ENCODE measurements around the gene AP3M1.
"Not testable (repeated sequence)": the region's sequence is repeated elsewhere in the genome, so short reads cannot be mapped to it uniquely, and the experiment has no call there.

The AP3M1 gene

GRCh38 chr10:74164716-74165529 is 14.3 kb upstream of the AP3M1 start:
- no peaks in the 10 kb centered on the region for H3K27me3 ChIP-seq
- H3K4me3 ChIP-seq, result no peak overlapping the region
- peak overlapping the region; percentile 52; the same call in 1 of the 2 replicates for H3K9ac ChIP-seq
- peaks cover 76% of the 10 kb centered on the region for H3K4me1 ChIP-seq
- H3K36me3 ChIP-seq, result no peaks in the 10 kb centered on the region; the same call in 1 of the 2 replicates
- H3K4me2 ChIP-seq, result peak overlapping the region; percentile 82
- H4K20me1 ChIP-seq, result no peaks in the 10 kb centered on the region
- peak overlapping the region; percentile 66 for H3K27ac ChIP-seq
- TF ChIP-seq Cebpa-rat (IDR thresholded peaks at IDR 0.05), result no peak
- no peaks in the 10 kb centered on the region for H3K9me3 ChIP-seq

- Histone ChIP-seq H3K36me3 (no peaks in the 10 kb centered on the region; the same call in 1 of the 2 replicates), H3K4me1 (peaks cover 62% of the 10 kb centered on the region), H3K27me3 (no peaks in the 10 kb centered on the region), H3K4me2 (peak overlapping the region; percentile 82), H4K20me1 (no peaks in the 10 kb centered on the region), H3K9ac (peak overlapping the region; percentile 32; the same call in 1 of the 2 replicates), H3K27ac (peak overlapping the region; percentile 66), H3K9me3 (no peaks in the 10 kb centered on the region), H3K4me3 (peak overlapping the region; percentile 33; the same call in 1 of the 2 replicates)
- no peak for TF ChIP-seq Cebpa-rat (IDR thresholded peaks at IDR 0.05)
Measured at GRCh38 chr10:74163319-74164068, 12.9 kb upstream of the AP3M1 start.

- H3K4me2 ChIP-seq, result no peak overlapping the region
- no peak overlapping the region for H3K27ac ChIP-seq
- TF ChIP-seq Cebpa-rat (IDR thresholded peaks at IDR 0.05), result no peak
- H4K20me1 ChIP-seq, result no peaks in the 10 kb centered on the region
- H3K4me1 ChIP-seq, result peaks cover 55% of the 10 kb centered on the region
- no peaks in the 10 kb centered on the region for H3K27me3 ChIP-seq
- no peak overlapping the region for H3K9ac ChIP-seq
- H3K9me3 ChIP-seq, result no peaks in the 10 kb centered on the region
- H3K36me3 ChIP-seq, result no peaks in the 10 kb centered on the region; the same call in 1 of the 2 replicates
- H3K4me3 ChIP-seq, result no peak overlapping the region
Measured at GRCh38 chr10:74160013-74160412, 9.4 kb upstream of the AP3M1 start.

- Histone ChIP-seq H3K4me1 (peaks cover 55% of the 10 kb centered on the region), H3K9me3 (no peaks in the 10 kb centered on the region), H3K9ac (no peak overlapping the region), H3K27ac (peak overlapping the region; percentile 30; the same call in 1 of the 2 replicates), H3K4me2 (peak overlapping the region; percentile 42), H4K20me1 (no peaks in the 10 kb centered on the region), H3K27me3 (no peaks in the 10 kb centered on the region), H3K4me3 (no peak overlapping the region), H3K36me3 (no peaks in the 10 kb centered on the region; the same call in 1 of the 2 replicates)
- TF ChIP-seq Cebpa-rat (IDR thresholded peaks at IDR 0.05), result no peak
Measured at GRCh38 chr10:74156919-74157289, 6.3 kb upstream of the AP3M1 start.

- peaks cover 70% of the 10 kb centered on the region for H3K4me1 ChIP-seq
- no peak overlapping the region for H3K27ac ChIP-seq
- H3K36me3 ChIP-seq, result no peaks in the 10 kb centered on the region
- no peak overlapping the region for H3K4me3 ChIP-seq
- H4K20me1 ChIP-seq, result peaks cover 9% of the 10 kb centered on the region; the same call in 1 of the 2 replicates
- peak overlapping the region; percentile 92 for H3K4me2 ChIP-seq
- no peak for TF ChIP-seq Cebpa-rat (IDR thresholded peaks at IDR 0.05)
- no peak overlapping the region for H3K9ac ChIP-seq
- H3K27me3 ChIP-seq, result no peaks in the 10 kb centered on the region
- no peaks in the 10 kb centered on the region for H3K9me3 ChIP-seq
Measured at GRCh38 chr10:74153676-74154075, 3.0 kb upstream of the AP3M1 start.

- H3K9me3 ChIP-seq, result no peaks in the 10 kb centered on the region
- H3K27me3 ChIP-seq, result no peaks in the 10 kb centered on the region
- H3K4me3 ChIP-seq, result no peak overlapping the region
- no peak for TF ChIP-seq Cebpa-rat (IDR thresholded peaks at IDR 0.05)
- H3K27ac ChIP-seq, result no peak overlapping the region
- H3K4me1 ChIP-seq, result peaks cover 72% of the 10 kb centered on the region
- peak overlapping the region; percentile 92 for H3K4me2 ChIP-seq
- H3K36me3 ChIP-seq, result peaks cover 5% of the 10 kb centered on the region; the same call in 1 of the 2 replicates
- no peak overlapping the region for H3K9ac ChIP-seq
- peaks cover 15% of the 10 kb centered on the region; the same call in 1 of the 2 replicates for H4K20me1 ChIP-seq
Measured at GRCh38 chr10:74153123-74153522, 2.5 kb upstream of the AP3M1 start.

GRCh38 chr10:74151879-74152722 is 1.5 kb upstream of the AP3M1 start:
- H3K4me2 ChIP-seq, result peak overlapping the region; percentile 92
- H3K9me3 ChIP-seq, result no peaks in the 10 kb centered on the region
- peaks cover 25% of the 10 kb centered on the region; the same call in 1 of the 2 replicates for H4K20me1 ChIP-seq
- TF ChIP-seq Cebpa-rat (IDR thresholded peaks at IDR 0.05), result no peak
- no peaks in the 10 kb centered on the region for H3K27me3 ChIP-seq
- H3K4me3 ChIP-seq, result peak overlapping the region; percentile 87
- H3K9ac ChIP-seq, result peak overlapping the region; percentile 90
- H3K36me3 ChIP-seq, result peaks cover 13% of the 10 kb centered on the region
- peaks cover 65% of the 10 kb centered on the region for H3K4me1 ChIP-seq
- peak overlapping the region; percentile 96 for H3K27ac ChIP-seq

GRCh38 chr10:74150990-74151878 is 606 bp upstream of the AP3M1 start, which contains the start of gene ADK:
TSS of gene ADK (plus strand) at chr10:74151221. CDS start at chr10:74151279, 58 bp downstream.
- H4K20me1 ChIP-seq, result peaks cover 34% of the 10 kb centered on the region
- H3K27me3 ChIP-seq, result no peaks in the 10 kb centered on the region
- peaks cover 22% of the 10 kb centered on the region for H3K36me3 ChIP-seq
- peak within 1 kb of the TSS; percentile 87 for H3K4me3 ChIP-seq
- H3K4me2 ChIP-seq, result peak within 1 kb of the TSS; percentile 92
- no peak for TF ChIP-seq Cebpa-rat (IDR thresholded peaks at IDR 0.05)
- peak within 1 kb of the TSS; percentile 96 for H3K27ac ChIP-seq
- no peaks in the 10 kb centered on the region for H3K9me3 ChIP-seq
- peaks cover 56% of the 10 kb centered on the region for H3K4me1 ChIP-seq
- peak within 1 kb of the TSS; percentile 90 for H3K9ac ChIP-seq

GRCh38 chr10:74146980-74147379 is 3.6 kb downstream of the AP3M1 start:
- peaks cover 67% of the 10 kb centered on the region for H4K20me1 ChIP-seq
- not testable (repeated sequence) for H3K4me3 ChIP-seq, H3K4me2 ChIP-seq, H3K27me3 ChIP-seq, H3K9me3 ChIP-seq, H3K9ac ChIP-seq, H3K27ac ChIP-seq
- H3K4me1 ChIP-seq, result peaks cover 18% of the 10 kb centered on the region
- H3K36me3 ChIP-seq, result peaks cover 49% of the 10 kb centered on the region

Measured in BLaER1 (cell line).